Adrenal gland (tissue), 5 donors: Measurements from ENCODE around the gene KCNMA1.

Source experiments
- CTCF ChIP-seq, 6 experiments: fragments of 450-650 bp in 4 of 6; fragments of 200-600 bp in 2 of 6; sonication (generic) in 1 of 6; IDR thresholded peaks; 1 replicate in 5 of 6; 2 replicates in 1 of 6; pipeline versions ENCODE4 v1.5.1 to v1.8.0; 2016 to 2021; ENCODE audit warnings: antibody characterized with exemption in 6 of 6, mild to moderate bottlenecking in 2 of 6, moderate library complexity in 1 of 6
- POLR2A ChIP-seq, 2 donors: fragments of 450-650 bp; IDR thresholded peaks; one replicate each; pipeline ENCODE4 v1.6.1; 2017; ENCODE audit warnings: antibody characterized with exemption in 2 of 2, mild to moderate bottlenecking in 2 of 2, moderate library complexity in 1 of 2
- donor health status: DM: no; HTN: no; CAD: no.

GRCh38 chr10:77236700-77237099, 400.9 kb downstream of the KCNMA1 start:
- no peak for TF ChIP-seq POLR2A (IDR thresholded peaks at IDR 0.05)
- TF ChIP-seq CTCF (IDR thresholded peaks at IDR 0.05) = no peak
